Activated T-helper 1 cell treated with anti-CD3 and anti-CD28 coated beads, Interleukin-2, amount 50 U/mL, for 16 hours (primary cell): ENCODE measurements around the gene RASGRF1.
"Not testable (repeated sequence)": the region's sequence is repeated elsewhere in the genome, so short reads cannot be mapped to it uniquely, and the experiment has no call there.

Experiments
- DNase-seq, 2 donors: peaks; one replicate each; pipeline ENCODE4 v3.0.0-alpha.2; 2020; ENCODE audit warnings: low read depth in 1 of 2, low spot score in 1 of 2

Gene RASGRF1

GRCh38 chr15:79010278-79010677, 80.3 kb downstream of the RASGRF1 start:
- no peak for DNase-seq

GRCh38 chr15:79009379-79009778, 81.2 kb downstream of the RASGRF1 start:
- DNase-seq, result no peak

- no peak for DNase-seq
Observed at GRCh38 chr15:79008659-79009058, 81.9 kb downstream of the RASGRF1 start.

GRCh38 chr15:79007066-79007465, 83.5 kb downstream of the RASGRF1 start:
- DNase-seq, result no peak

GRCh38 chr15:79006071-79006470, 84.5 kb downstream of the RASGRF1 start:
- no peak for DNase-seq

- no peak for DNase-seq
Observed at GRCh38 chr15:79004336-79004735, 86.2 kb downstream of the RASGRF1 start.

- DNase-seq, result no peak
Observed at GRCh38 chr15:79003896-79004295, 86.7 kb downstream of the RASGRF1 start.

- no peak for DNase-seq
Observed at GRCh38 chr15:79003301-79003700, 87.3 kb downstream of the RASGRF1 start.

GRCh38 chr15:79002581-79002980, 88.0 kb downstream of the RASGRF1 start:
- DNase-seq, result no peak

GRCh38 chr15:78999636-79000035, 90.9 kb downstream of the RASGRF1 start:
- DNase-seq, result no peak

- no peak for DNase-seq
Observed at GRCh38 chr15:78998526-78998925, 92.1 kb downstream of the RASGRF1 start.

GRCh38 chr15:78997981-78998499, 92.5 kb downstream of the RASGRF1 start:
- no peak for DNase-seq

- DNase-seq, result no peak
Observed at GRCh38 chr15:78996894-78997275, 93.7 kb downstream of the RASGRF1 start.

- DNase-seq, result no peak
Observed at GRCh38 chr15:78995921-78996893, 94.4 kb downstream of the RASGRF1 start.

GRCh38 chr15:78995161-78995560, 95.4 kb downstream of the RASGRF1 start:
- not testable (repeated sequence) for DNase-seq

GRCh38 chr15:78993931-78994530, 96.5 kb downstream of the RASGRF1 start:
- no peak for DNase-seq

- no peak for DNase-seq
Observed at GRCh38 chr15:78993257-78993930, 97.2 kb downstream of the RASGRF1 start.

- DNase-seq, result no peak
Observed at GRCh38 chr15:78992416-78993256, 97.9 kb downstream of the RASGRF1 start.

- DNase-seq, result no peak
Observed at GRCh38 chr15:78991879-78992278, 98.7 kb downstream of the RASGRF1 start.

GRCh38 chr15:78991476-78991875, 99.1 kb downstream of the RASGRF1 start:
- DNase-seq, result no peak

GRCh38 chr15:78990278-78990677, 100.3 kb downstream of the RASGRF1 start:
- no peak for DNase-seq
